ENCODE measurements around the gene GGN. TPM values are rescaled to one million over a fixed set of nuclear protein-coding genes. Genes with fewer than 3 reads are reported as not detected.
"Not testable (repeated sequence)": the region's sequence is repeated elsewhere in the genome, so short reads cannot be mapped to it uniquely, and the experiment has no call there.

Gene GGN
- total and polyA plus RNA-seq, 12 donors = 0.13 to 0.57 (median 0.38) TPM; not detected in 6

DNA sequence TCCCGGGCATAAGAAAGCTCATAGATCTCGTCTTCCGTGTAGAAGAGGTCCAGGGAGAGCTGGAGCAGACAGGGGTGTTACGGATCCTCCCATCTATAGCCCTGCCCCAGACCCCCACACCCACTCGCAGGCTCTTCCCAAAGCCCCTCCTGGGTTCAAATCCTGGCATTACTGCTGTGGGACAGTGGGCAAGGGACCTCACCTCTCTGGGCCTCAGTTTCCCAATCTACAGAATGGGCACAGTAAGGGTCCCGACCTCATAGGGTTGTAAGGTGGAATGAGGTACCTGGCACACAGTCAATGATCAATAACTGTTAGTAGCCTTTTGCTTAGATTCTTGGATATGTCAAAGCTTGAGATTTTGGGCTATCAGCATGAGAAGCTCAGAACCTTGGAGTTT lies 25.6 kb upstream of the GGN start:
- Histone ChIP-seq H3K27me3 (peaks cover 0 to 12% (median 5%) of the 10 kb centered on the region in 7 donors), H3K4me1 (peaks cover 0 to 13% (median 11%) of the 10 kb centered on the region in 9 donors), H3K27ac (no peak overlapping the region), H3K36me3 (peaks cover 0 to 41% (median 0%) of the 10 kb centered on the region in 9 donors), H3K9me3 (no peaks in the 10 kb centered on the region), H3K4me3 (no peak overlapping the region)
- intact Hi-C loops (cut with DNase I) = no loop called here
- DNase-seq (no peak), ATAC-seq (no peak)
- TF ChIP-seq, protein P1, sequence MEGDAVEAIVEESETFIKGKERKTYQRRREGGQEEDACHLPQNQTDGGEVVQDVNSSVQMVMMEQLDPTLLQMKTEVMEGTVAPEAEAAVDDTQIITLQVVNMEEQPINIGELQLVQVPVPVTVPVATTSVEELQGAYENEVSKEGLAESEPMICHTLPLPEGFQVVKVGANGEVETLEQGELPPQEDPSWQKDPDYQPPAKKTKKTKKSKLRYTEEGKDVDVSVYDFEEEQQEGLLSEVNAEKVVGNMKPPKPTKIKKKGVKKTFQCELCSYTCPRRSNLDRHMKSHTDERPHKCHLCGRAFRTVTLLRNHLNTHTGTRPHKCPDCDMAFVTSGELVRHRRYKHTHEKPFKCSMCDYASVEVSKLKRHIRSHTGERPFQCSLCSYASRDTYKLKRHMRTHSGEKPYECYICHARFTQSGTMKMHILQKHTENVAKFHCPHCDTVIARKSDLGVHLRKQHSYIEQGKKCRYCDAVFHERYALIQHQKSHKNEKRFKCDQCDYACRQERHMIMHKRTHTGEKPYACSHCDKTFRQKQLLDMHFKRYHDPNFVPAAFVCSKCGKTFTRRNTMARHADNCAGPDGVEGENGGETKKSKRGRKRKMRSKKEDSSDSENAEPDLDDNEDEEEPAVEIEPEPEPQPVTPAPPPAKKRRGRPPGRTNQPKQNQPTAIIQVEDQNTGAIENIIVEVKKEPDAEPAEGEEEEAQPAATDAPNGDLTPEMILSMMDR (IDR thresholded peaks at IDR 0.05) = no peak
- WGBS, 2 donors = 87 to 89% methylated on average over 6 of the region's 6 CpGs

DNA sequence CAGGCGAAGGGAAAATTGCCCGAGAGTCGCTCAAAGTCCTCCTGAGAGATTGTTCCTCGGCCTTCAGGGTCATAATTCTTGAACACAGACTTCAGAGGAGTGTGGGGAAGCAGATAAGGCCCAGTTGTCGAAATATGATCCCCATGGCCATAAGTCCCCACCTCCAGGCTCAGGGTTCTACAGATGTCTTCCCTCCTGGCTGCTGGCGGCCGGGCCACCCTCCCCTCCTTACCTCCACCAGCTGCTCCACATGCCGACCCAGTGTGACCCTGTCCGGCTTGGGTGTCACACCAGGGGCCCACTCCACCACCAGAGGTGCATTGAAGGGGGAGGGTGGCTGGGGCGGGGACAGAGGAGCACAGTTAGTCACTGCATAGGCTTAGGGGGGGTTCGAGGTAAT lies 25.1 kb upstream of the GGN start:
- 68 to 78% methylated on average over 11 of the region's 11 CpGs for WGBS, 2 donors
- intact Hi-C loops (cut with DNase I) = no loop called here
- TF ChIP-seq, protein P1 (IDR thresholded peaks at IDR 0.05) = no peak
- DNase-seq (no peak), ATAC-seq (no peak)
- Histone ChIP-seq H3K9me3 (no peaks in the 10 kb centered on the region), H3K4me3 (no peak overlapping the region), H3K27me3 (peaks cover 0 to 7% (median 2%) of the 10 kb centered on the region in 7 donors), H3K4me1 (peaks cover 0 to 8% (median 6%) of the 10 kb centered on the region in 9 donors), H3K27ac (no peak overlapping the region), H3K36me3 (peaks cover 0 to 46% (median 0%) of the 10 kb centered on the region in 9 donors)

DNA sequence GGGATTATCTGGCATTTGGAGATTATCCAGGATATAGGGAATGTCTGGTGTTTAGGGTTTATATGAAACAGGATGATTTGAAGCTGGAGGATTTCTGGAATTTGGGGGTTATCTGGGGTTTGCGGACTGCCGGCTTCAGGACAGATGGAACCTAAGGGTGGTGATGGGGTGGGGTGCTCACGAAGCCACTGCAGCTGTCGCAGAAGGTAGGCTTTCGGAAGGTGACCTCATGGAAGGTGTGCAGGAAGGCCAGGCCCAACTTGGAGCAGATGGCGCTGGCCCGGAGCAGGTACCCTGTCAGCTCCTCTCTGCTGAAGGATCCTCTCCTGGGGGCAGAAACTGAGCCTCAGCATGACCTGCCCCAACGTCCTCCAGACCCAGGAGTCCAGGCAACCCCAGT lies 24.7 kb upstream of the GGN start:
- ATAC-seq (no peak), DNase-seq (no peak)
- 87 to 89% methylated on average over 8 of the region's 8 CpGs for WGBS, 2 donors
- Histone ChIP-seq H3K27me3 (peaks cover 0 to 4% (median 0%) of the 10 kb centered on the region in 7 donors), H3K4me3 (no peak overlapping the region), H3K27ac (no peak overlapping the region), H3K9me3 (no peaks in the 10 kb centered on the region), H3K36me3 (peaks cover 0 to 48% (median 0%) of the 10 kb centered on the region in 9 donors), H3K4me1 (peaks cover 0 to 4% (median 1%) of the 10 kb centered on the region in 9 donors)
- intact Hi-C loops (cut with DNase I) = no loop called here
- TF ChIP-seq, protein P1 (IDR thresholded peaks at IDR 0.05) = no peak

DNA sequence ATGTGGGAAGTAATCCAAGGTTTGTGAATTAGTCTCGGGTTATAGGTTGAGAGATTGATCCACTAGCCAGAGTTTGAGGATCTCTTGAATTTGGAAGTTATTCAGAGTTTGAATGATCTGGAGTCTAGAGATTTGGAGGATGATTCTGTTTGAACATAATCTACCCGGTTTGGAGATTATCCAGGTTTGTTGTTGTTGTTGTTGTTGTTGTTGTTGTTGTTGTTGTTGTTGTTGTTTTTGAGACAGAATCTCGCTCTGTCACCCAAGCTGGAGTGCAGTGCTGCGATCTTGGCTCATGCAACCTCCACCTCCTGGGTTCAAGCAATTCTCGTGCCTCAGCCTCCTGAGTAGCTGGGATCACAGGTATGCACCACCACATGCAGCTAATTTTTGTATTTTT lies 24.1 kb upstream of the GGN start:
- H3K9me3 ChIP-seq; H3K4me1 ChIP-seq; DNase-seq; H3K27me3 ChIP-seq; ATAC-seq; H3K27ac ChIP-seq; H3K4me3 ChIP-seq; intact Hi-C loops (cut with DNase I): not testable (repeated sequence)
- H3K36me3 ChIP-seq = peaks cover 0 to 53% (median 4%) of the 10 kb centered on the region in 9 donors
- 92% methylated on average over 5 of the region's 5 CpGs for WGBS, 2 donors

DNA sequence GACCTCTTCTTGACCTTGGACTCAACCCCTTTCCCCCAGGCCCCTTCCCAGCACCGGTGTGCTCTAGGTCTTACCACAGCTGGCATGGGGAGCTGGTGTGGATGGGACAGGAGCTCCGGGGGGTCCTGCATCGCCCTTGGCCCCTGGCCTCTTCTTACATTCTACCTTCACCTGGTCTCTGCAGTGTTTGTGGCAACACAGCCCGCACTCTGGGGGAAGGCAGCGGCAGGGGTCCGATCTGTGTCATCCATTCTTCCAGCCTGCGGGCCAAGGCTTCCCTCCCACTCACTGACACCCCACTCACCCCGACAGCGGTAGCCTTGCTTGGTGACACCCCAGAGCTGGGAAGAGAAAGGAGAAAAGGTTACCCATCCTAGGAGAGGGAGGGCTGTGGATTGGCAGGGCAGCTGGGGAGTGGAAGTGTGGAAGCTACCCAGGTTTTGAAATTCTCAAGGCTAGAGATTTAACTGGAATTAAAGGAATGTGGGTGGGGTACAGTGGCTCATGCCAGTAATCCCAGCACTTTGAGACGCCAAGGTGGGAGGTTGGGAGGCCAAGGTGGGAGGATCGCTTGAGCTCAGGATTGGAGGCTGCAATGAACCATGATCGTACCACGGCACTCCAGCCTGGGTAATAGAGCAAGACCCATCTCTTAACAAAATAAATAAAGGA lies 23.3 kb upstream of the GGN start:
- TF ChIP-seq, protein P1 (IDR thresholded peaks at IDR 0.05) = no peak
- ATAC-seq = peak in 1 of 8 donors; percentile 35
- 83 to 84% methylated on average over 13 of the region's 13 CpGs for WGBS, 2 donors
- H3K36me3 ChIP-seq = peaks cover 0 to 60% (median 7%) of the 10 kb centered on the region in 9 donors
- peaks cover 0 to 4% (median 0%) of the 10 kb centered on the region in 7 donors for H3K27me3 ChIP-seq
- DNase-seq = no peak
- H3K4me1 ChIP-seq = no peaks in the 10 kb centered on the region
- no peaks in the 10 kb centered on the region for H3K9me3 ChIP-seq
- intact Hi-C loops (cut with DNase I) = no loop called here
- H3K4me3 ChIP-seq = no peak overlapping the region
- no peak overlapping the region for H3K27ac ChIP-seq

DNA sequence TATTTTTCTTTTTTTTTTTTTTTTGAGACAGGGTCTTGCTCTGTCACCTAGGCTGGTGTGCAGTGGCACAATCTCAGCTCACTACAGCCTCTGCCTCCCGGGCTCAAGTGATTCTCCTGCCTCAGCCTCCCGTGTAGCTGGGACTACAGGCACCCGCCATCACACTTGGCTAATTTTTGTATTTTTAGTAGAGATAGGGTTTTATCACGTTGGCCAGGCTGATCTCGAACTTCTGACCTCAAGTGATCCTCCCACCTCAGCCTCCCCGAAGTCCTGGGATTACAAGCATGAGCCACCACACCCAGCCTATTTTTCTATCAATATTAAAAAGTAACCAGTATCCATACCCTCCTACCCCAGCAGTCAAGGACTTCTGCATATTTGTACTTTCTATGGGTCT lies 22.6 kb upstream of the GGN start:
- H3K9me3 ChIP-seq; H3K27ac ChIP-seq; ATAC-seq; H3K27me3 ChIP-seq; intact Hi-C loops (cut with DNase I); DNase-seq; H3K4me1 ChIP-seq; H3K4me3 ChIP-seq: not testable (repeated sequence)
- WGBS, 2 donors = 67 to 71% methylated on average over 6 of the region's 6 CpGs
- H3K36me3 ChIP-seq = peaks cover 0 to 65% (median 7%) of the 10 kb centered on the region in 9 donors

Data from heart right ventricle (tissue), 16 donors.